K562 treated with DMSO at 1 percent for 12 hours (cell line): ENCODE measurements around the gene PLGRKT. TPM values are rescaled to one million over a fixed set of nuclear protein-coding genes. Genes with fewer than 3 reads are reported as not detected.

Source experiments
- total RNA-seq: library from RNA; unstranded; fragments of 300-600 nt; gene quantifications from 2 replicates; pipeline ENCODE4 v1.2.3, GENCODE V29; 2022; ENCODE audit not compliant: insufficient read depth

Gene PLGRKT, protein sequence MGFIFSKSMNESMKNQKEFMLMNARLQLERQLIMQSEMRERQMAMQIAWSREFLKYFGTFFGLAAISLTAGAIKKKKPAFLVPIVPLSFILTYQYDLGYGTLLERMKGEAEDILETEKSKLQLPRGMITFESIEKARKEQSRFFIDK
- 7.8 and 8.1 TPM in 2 replicates for total RNA-seq

DNA sequence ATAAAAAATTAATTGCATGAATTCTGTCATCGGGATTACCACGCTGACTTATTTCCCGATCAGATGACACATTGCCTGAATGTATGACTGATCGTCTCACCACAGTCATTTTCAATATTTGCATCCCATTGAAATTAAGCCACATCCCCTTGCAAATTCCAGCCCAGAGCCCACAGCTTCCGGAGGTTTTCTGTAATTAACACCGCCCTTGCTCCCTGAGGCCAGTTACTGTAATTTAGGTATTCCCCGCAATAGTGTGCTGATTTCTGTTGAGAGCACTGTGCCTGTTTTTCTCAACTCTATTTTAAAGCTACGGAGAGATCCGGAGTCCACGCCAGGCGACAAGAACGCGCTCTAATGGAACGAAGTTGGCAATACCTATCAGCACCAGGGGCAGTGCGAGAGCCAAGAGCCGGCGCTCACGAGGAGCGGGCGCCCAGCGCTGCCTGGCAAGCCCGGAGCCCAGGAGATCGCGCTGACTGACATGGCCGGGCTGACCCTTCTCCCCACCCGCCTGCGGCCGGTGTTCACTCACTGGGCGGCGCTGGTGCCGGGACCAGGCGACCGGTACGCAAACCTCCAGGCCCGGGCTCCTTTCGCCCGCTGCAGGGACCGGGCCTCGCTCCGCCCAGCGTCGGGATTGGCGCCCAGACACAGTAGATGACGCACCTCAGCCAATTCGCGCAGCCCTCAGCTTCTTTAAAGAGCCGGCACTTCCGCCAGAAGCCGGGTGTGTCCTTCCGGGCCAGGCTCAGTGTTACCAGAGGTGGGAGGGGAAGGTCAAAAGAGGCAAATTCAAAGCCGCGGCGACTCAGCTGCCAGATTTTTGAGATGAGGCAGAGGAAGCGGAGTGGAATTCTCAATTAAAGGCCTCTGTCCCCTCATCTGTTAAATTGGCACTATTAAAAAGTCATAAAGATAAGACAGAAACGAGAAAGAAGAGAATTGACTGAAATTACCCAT, at the start of gene PLGRKT:
TSS of gene PLGRKT (minus strand) at position 672 of the 963 bp plus-strand sequence. CDS start 5,948 bp downstream, outside the sequence.

DNA sequence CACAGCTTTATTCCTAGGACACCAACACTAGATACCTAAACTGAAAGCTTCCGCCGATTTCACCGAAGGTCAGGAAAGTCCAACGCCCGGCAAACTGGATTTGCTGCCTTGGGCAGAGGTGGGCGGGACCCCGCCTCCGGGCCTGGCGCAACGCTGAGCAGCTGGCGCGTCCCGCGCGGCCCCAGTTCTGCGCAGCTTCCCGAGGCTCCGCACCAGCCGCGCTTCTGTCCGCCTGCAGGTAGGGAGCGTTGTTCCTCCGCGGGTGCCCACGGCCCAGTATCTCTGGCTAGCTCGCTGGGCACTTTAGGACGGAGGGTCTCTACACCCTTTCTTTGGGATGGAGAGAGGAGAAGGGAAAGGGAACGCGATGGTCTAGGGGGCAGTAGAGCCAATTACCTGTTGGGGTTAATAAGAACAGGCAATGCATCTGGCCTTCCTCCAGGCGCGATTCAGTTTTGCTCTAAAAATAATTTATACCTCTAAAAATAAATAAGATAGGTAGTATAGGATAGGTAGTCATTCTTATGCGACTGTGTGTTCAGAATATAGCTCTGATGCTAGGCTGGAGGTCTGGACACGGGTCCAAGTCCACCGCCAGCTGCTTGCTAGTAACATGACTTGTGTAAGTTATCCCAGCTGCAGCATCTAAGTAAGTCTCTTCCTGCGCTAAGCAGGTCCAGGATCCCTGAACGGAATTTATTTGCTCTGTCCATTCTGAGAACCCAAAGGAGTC, 12.8 kb upstream of the PLGRKT start, which contains the start of gene CD274:
TSS of gene CD274 (plus strand) at position 184 of the 733 bp plus-strand sequence. CDS start 5,572 bp downstream, outside the sequence.

DNA sequence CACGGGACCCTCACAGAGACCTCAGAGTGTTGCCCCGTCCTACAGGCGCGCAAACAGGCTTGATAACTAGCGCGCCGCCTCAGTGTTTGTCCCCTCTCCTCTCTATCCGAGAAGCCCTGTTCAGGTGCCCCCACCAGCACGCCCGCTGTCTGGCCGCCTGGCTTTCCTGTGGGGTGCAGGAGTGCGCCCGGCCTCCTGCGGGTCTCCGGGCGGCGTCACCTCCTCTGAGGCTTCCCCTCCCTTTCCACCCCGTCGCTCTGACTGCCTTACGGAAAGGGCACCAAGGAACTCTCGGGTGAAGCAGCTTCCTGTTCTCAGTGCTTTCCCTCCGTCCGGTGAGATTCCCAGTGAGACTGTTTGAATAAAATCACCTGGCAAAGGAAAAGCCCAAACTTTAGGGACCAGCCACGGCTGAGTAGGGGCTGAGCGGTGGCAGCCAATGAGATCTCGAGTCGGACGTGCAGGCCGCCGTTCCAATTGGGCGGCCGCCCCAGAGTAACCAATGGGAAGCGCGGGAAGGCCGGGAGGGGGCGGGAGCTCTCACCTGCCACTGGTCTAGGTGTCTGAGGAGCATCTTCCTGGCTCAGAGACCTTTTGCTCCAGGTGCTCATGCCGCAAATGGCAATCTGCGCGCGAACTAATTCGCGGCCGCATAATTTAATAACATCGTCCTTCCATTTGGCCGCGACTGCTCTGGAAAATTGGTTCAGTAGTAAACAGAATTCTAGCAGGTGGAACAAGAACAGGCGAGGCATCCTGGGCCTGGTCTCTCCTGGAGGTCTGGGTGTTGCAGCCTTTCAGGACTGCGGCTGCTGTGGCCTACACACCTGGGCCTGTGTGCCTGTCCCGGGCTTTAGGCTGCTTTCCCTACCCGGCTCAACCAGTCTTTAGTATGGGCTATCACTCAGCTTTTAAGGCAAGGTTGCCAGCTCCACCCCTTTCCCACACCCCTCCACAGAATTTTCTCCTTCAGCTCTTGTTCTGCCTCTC, 98.4 kb downstream of the PLGRKT start, which contains the start of gene RLN1:
TSS of gene RLN1 (minus strand) at position 885 of the 990 bp plus-strand sequence. CDS start at position 755, 130 bp downstream.

Other genes with a start within 250 kb of the PLGRKT start
- not detected in 2 replicates for gene INSL4, start 206.5 kb downstream of the PLGRKT start, total RNA-seq
- not detected in 2 replicates for gene RLN2, start 133.2 kb downstream of the PLGRKT start, total RNA-seq
- gene RLN1, start 98.0 kb downstream of the PLGRKT start, total RNA-seq, result not detected in 2 replicates
- 1.2 and 1.4 TPM in 2 replicates for gene CD274, start 12.6 kb upstream of the PLGRKT start, total RNA-seq
- gene PDCD1LG2, start 72.6 kb upstream of the PLGRKT start, total RNA-seq, result not detected in 2 replicates
- 2.0 and 10.9 TPM in 2 replicates for gene RIC1, start 191.2 kb upstream of the PLGRKT start, total RNA-seq